Glomerular visceral epithelial cell (primary cell): ENCODE measurements around the gene TMEM116.
A peak's percentile ranks its signal among the peaks of the same experiment; 100 is the strongest.
"Not testable (repeated sequence)": the region's sequence is repeated elsewhere in the genome, so short reads cannot be mapped to it uniquely, and the experiment has no call there.

Experiments
- DNase-seq: peaks from one replicate; pipeline ENCODE4 v3.0.0-alpha.2; 2016; ENCODE audit errors: extremely low spot score

Gene TMEM116

DNA sequence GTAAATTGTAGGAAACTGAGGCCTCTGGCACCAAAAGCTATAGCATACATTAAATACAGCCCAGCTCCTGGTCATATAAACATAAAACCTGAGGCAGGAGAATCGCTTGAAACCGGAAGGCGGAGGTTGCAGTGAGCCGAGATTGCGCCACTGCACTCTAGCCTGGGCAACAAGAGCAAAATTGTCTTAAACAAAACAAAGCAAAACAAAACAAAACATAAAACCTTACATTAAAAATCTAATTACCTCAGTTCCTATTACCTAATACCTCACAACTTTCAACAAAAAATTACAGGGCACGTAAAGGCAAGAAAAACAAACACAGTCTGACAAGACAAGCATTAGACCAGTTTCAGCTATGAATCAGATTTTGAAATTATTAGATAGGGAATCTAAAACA is 36.7 kb downstream of the TMEM116 start:
- DNase-seq: no peak

DNA sequence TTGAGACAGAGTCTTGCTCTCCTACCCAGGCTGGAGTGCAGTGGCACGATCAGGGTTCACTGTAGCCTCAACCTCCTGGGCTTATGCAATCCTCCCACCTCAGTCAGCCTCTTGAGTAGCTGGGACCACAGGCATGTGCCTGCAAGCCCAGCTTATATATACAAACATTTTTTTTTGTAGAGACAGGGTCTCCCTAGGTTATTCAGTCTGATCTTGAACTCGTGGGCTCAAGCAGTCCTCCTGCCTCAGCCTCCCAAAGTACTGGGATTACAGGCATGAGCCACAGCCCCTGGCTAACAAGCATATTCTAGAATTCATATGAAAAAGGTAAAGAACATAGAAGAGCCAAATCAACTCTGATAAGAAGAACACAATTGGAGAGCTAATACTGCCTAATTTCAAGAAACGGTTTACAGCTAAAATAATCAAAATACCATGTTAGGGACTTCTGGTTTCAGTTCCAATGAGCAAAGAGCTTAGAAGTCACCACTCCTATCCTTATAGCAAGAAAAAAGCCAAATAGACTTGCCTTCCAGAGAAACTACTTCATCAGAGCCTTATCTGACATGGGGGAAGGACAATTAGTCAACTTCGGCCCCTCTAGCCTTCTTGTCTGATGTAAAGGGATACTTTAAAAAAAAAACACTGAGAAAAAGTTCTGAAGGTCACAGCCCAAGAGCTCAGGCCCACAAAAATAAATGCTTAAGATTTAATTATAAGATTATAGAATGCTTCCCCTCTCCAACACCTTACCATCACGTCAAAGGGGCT is 37.6 kb downstream of the TMEM116 start:
- DNase-seq: no peak

- DNase-seq: no peak
These were observed 41.2 kb downstream of the TMEM116 start for GRCh38 chr12:111971800-111972199.

DNA sequence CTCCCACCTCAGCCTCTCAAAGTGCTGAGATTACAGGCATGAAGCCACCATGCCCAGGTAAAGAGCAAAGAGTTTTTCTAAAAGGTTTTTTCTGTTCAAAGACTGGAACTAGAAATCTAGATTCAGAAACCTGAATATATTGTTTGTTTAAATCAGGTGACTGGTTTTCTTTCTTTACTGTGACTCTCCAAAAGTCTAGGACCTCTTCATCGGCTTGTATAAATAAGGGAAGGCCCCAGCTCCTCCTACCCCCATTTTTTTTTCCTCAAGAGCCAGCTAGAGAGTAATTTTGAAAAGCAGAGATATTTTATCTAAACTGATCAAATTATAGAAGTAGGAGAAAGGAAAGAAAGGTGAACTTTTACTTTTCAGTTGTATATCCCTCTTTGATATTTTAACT is 48.0 kb downstream of the TMEM116 start:
- no peak for DNase-seq

GRCh38 chr12:111959518-111959917 is 53.4 kb downstream of the TMEM116 start:
- DNase-seq: not testable (repeated sequence)

DNA sequence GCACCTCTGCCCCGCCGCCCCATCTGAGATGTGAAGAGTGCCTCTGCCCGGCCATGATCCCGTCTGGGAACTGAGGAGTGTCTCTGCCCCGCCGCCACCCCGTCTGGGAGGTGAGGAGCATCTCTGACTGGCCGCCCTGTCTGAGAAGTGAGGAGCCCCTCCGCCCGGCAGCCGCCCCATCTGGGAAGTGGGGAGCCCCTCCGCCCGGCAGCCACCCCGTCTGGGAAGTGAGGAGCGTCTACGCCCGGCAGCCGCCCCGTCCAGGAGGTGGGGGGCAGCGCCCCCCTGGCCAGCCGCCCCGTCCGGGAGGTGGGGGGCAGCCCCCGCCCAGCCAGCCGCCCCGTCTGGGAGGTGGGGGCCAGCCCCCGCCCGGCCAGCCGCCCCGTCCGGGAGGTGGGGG is 55.7 kb downstream of the TMEM116 start:
- not testable (repeated sequence) for DNase-seq

GRCh38 chr12:111954969-111955368 is 58.0 kb downstream of the TMEM116 start:
- DNase-seq: peak; percentile 23

DNA sequence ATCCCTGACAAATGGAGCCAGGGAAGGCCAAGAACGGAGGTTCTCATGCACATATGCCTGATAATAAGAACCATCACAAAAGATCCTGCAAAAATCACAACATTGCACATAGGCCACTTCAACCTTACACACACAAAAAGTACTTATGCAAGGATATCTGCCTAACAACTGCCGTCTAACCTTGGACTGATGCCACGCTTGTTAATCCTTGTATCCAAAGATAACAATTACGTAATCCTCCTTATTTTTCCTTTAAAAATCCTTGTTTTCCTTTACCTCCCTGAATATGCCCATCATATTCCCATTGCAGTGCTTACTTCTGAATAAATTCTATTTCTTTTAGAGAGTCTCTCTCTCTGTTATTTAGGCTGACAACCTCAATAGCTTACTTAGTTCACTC is 59.5 kb downstream of the TMEM116 start:
- no peak for DNase-seq

DNA sequence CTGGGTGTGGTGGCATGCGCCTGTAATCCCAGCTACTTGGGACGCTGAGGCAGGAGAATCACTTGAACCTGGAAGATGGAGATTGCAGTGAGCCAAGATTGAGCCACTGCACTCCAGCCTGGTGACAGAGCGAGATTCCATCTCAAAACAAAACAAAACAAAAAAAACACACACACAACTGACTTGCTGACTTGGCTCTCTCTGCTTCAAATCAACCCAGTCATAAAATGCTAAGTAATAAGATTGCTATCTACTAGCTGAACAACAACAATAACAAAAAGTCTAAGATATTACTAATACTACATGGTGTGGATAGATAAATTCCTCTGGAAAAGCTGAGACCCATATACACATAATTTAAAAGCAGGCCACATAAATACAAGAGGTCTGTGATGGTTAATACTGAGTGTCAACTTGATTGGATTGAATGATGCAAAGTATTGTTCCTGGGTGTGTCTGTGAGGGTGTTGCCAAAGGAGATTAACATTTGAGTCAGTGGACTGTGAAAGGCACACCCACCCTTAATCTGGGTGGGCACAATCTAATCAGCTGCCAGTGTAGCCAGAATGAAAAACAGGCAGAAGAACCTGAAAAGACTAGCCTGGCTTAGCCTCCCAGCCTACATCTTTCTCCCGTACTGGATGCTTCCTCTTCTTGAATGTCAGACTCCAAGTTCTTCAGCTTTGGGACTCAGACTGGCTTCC is 60.7 kb downstream of the TMEM116 start:
- DNase-seq: not testable (repeated sequence)

- not testable (repeated sequence) for DNase-seq
These were observed 61.8 kb downstream of the TMEM116 start for GRCh38 chr12:111950961-111951676.

- DNase-seq: no peak
These were observed 69.0 kb downstream of the TMEM116 start for GRCh38 chr12:111943929-111944328.

GRCh38 chr12:111942557-111942956 is 70.4 kb downstream of the TMEM116 start:
- DNase-seq: peak; percentile 56

DNA sequence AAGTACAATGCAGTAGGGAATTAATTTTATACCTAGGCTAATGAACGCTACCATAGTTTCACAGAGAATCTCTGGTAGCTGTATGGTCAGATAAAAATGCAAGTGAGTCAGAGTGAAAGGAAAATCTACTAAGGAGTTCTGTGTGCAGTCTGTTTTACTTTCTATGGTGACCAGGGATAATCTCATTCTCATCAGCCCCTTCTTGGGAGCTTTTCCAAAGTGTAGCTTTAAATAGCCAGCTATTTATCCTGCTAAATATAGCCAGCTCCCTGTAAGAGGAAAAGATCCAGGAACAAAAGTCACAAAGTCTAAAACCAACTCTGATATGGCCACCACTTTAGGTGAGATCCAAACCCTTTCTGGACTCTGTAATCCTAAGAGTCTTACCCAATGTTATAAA is 75.5 kb downstream of the TMEM116 start:
- no peak for DNase-seq

- no peak for DNase-seq
These were observed 76.1 kb downstream of the TMEM116 start for GRCh38 chr12:111936869-111937268.

DNA sequence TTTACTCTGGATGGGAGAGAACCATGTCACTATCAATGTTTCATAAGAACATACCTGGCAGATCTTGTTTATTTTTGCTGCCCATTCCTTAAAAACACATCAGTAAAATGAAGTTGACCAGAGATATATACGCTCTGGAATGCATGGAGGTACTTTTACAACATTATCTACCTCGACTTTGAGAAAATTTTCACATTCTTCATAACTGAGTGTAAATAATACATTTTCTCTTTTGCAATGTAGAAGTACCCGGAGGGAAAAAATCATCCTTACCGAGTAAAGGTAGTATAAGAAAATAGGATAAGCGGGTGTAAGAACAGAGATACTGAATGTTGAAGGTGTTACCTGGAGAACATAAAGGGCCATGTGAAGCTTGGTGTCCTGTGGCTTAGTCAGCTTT is 80.7 kb downstream of the TMEM116 start:
- DNase-seq: no peak

- DNase-seq: no peak
These were observed 85.6 kb downstream of the TMEM116 start for GRCh38 chr12:111927346-111927745.

- no peak for DNase-seq
These were observed 86.3 kb downstream of the TMEM116 start for GRCh38 chr12:111926631-111927030.

DNA sequence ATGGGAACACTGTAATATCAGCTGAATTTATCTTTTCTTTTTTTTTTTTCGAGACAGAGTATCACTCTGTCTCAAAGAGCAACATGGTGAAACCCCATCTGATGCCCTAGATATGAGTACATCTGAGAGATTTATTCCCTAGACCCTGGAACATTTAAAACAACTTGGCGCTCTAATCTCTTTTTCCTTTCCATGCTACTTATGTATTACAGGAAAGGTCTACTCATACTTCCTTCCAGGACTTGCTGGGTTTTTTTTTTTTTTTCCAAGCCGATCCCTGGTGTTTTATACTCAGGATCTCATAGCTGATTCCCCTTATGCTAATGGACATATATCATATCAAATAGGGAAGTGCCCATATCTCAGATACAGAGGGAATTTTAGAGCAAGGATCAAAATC is 87.8 kb downstream of the TMEM116 start:
- DNase-seq: no peak

GRCh38 chr12:111907740-111908139 is 105.2 kb downstream of the TMEM116 start:
- no peak for DNase-seq

DNA sequence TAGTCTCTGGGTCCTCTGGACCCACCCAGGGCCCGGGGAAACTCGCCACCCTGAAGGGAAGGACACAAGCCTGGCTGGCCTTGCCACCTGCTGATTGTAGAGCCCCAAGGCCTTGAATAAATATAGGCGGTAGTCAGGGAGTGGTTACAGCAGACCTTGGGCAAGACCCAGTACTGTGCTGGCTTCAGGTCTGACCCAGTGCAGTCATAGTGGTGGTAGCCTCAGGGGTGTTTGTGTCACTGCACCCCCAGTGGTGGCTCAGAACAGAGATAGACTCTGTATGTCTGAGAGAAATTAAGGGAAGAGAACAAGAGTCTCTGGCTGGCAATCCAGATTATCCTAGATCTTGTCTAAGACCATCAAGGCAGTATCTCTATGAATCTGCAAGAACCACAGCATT is 107.5 kb downstream of the TMEM116 start:
- no peak for DNase-seq

- no peak for DNase-seq
These were observed 108.5 kb downstream of the TMEM116 start for GRCh38 chr12:111904446-111904975.

DNA sequence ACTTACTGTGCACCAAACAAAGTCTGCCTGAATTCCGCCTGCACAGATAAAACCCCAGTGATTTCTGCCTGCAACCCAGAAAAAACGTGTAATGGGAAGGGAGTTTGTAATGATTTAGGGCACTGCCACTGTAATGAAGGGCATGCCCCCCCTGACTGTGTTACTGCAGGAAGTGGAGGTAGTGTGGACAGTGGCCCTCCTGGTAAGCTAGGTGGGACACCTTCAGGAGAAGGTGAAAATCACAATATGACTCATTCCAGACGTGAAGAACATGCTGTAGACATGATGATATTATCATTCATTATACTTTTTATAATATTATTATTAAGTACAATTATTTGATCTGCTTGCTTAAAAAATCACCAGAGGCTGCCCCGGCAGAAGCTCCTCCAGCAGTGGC is 111.8 kb downstream of the TMEM116 start:
- DNase-seq: no peak
